K562 (cell line): ENCODE results near the gene MTPN. TPM values are rescaled to one million over a fixed set of nuclear protein-coding genes. Genes with fewer than 3 reads are reported as not detected.
A peak's percentile ranks its signal among the peaks of the same experiment; 100 is the strongest.

Experiments used
- ATAC-seq: fragments of 200-7000 bp; cut with Tn5 transposase; 3 replicates; pipeline ENCODE4 v1.9.1; 2020; ENCODE audit warnings: moderate library complexity
- BruUV-seq: library from RNA; stranded (reverse); fragments of 400-500 nt; replicated peaks from 2 replicates; lab custom pipeline; 2021; lab: Mats Ljungman, UMichigan
- CTCF ChIA-PET: fragments of 300-600 bp; formaldehyde crosslinking; extraction: SDS; loops from one replicate; lab custom pipeline; 2021; ENCODE audit warnings: low intra/inter-chr PET ratio; lab: Yijun Ruan, JAX
- POLR2A ChIA-PET: fragments of 300-600, 350-650 bp; sonication (Branson Sonifier 250); formaldehyde crosslinking; extraction: SDS; loops from one replicate; lab custom pipeline; 2021; ENCODE audit warnings: antibody characterized with exemption, inconsistent platforms; lab: Yijun Ruan, JAX
- DNase-seq, 4 experiments: peaks; one replicate each; pipeline versions ENCODE4 v3.0.0 to v3.0.0-alpha.2; 2011 to 2018; ENCODE audit warnings: low spot score in 3 of 4, mixed read lengths in 3 of 4; ENCODE audit errors: extremely low read depth in 1 of 4
- FAIRE-seq: peaks from 2 replicates; lab custom pipeline; 2011; peaks lifted over from hg19 to GRCh38; lab: Jason Lieb, UNC
- H2AFZ ChIP-seq: 2 replicates; pipeline ENCODE4 v1.6.0; 2011; ENCODE audit warnings: low read depth, low read length, control low read depth, inconsistent platforms
- H3K27ac ChIP-seq: fragments of 200-600 bp; 3 replicates; pipeline ENCODE4 v1.8.0; 2011; ENCODE audit warnings: low read depth, mild to moderate bottlenecking, control low read depth, inconsistent platforms, low read length, moderate library complexity, mixed read lengths; ENCODE audit errors: extremely low read depth
- H3K27me3 ChIP-seq, 2 experiments: fragments of 300-600 bp in 1 of 2; 2 replicates in 1 of 2; 3 replicates in 1 of 2; pipeline versions ENCODE4 v1.6.0 to v1.8.0; 2011; ENCODE audit warnings: inconsistent platforms in 2 of 2, low read length in 2 of 2, mild to moderate bottlenecking in 1 of 2, mixed read lengths in 1 of 2, moderate library complexity in 1 of 2; ENCODE audit not compliant: control insufficient read depth in 2 of 2, insufficient read depth in 2 of 2
- H3K36me3 ChIP-seq: fragments of 300-600 bp; 3 replicates; pipeline ENCODE4 v1.8.0; 2011; ENCODE audit warnings: mild to moderate bottlenecking, low read length, inconsistent platforms; ENCODE audit not compliant: control insufficient read depth, insufficient read depth
- H3K4me1 ChIP-seq, 2 experiments: fragments of 200-600 bp in 1 of 2; replicated peaks in 1 of 2; 2 replicates in 1 of 2; 3 replicates in 1 of 2; pipeline versions ENCODE4 v1.5.1 to v1.8.0; 2011; ENCODE audit warnings: inconsistent platforms in 2 of 2, low read length in 2 of 2, mild to moderate bottlenecking in 1 of 2, mixed read lengths in 1 of 2, moderate library complexity in 1 of 2; ENCODE audit not compliant: control insufficient read depth in 2 of 2, insufficient read depth in 2 of 2
- H3K4me2 ChIP-seq: 2 replicates; pipeline ENCODE4 v1.6.1; 2011; ENCODE audit warnings: low read length, control low read depth, inconsistent platforms, mixed read lengths; ENCODE audit not compliant: insufficient read depth
- H3K4me3 ChIP-seq: fragments of 200-600 bp; sonication (generic), shearing (Covaris generic); 2 replicates; pipeline ENCODE4 v1.5.1; 2016; ENCODE audit warnings: control low read depth, inconsistent platforms
- H3K79me2 ChIP-seq: fragments of 200-600 bp; 3 replicates; pipeline ENCODE4 v1.8.0; 2011; ENCODE audit warnings: low read length, inconsistent platforms; ENCODE audit not compliant: control insufficient read depth, insufficient read depth
- H3K9ac ChIP-seq, 2 experiments: 2 replicates each; pipeline versions ENCODE4 v1.6.0 to v1.6.1; 2011; ENCODE audit warnings: low read depth in 2 of 2, low read length in 2 of 2, control low read depth in 1 of 2, inconsistent platforms in 1 of 2, mild to moderate bottlenecking in 1 of 2, mixed read lengths in 1 of 2; ENCODE audit not compliant: insufficient read depth in 1 of 2
- H3K9me1 ChIP-seq: one replicate; pipeline ENCODE4 v1.6.0; 2011; ENCODE audit warnings: inconsistent platforms, mild to moderate bottlenecking, low read length, moderate library complexity; ENCODE audit not compliant: control insufficient read depth, insufficient read depth
- H3K9me3 ChIP-seq: replicated peaks from 2 replicates; pipeline ENCODE4 v1.5.1; 2011; ENCODE audit warnings: low read depth, low read length, inconsistent platforms; ENCODE audit not compliant: control insufficient read depth, insufficient read depth
- H4K20me1 ChIP-seq: replicated peaks from 2 replicates; pipeline ENCODE4 v1.6.1; 2011; ENCODE audit warnings: low read length, inconsistent platforms, mixed read lengths; ENCODE audit not compliant: control insufficient read depth, insufficient read depth
- DACH1 ChIP-seq: fragments of 450-650 bp; IDR thresholded peaks from 2 replicates; pipeline ENCODE4 v1.6.1; 2018; ENCODE audit not compliant: partially characterized antibody
- DIDO1 ChIP-seq: fragments of 450-650 bp; IDR thresholded peaks from 2 replicates; pipeline ENCODE4 v1.6.1; 2016; ENCODE audit warnings: low read depth, missing biosample characterization, missing genetic modification characterization
- DPF2 ChIP-seq: fragments of 450-650 bp; IDR thresholded peaks from 2 replicates; pipeline ENCODE4 v1.6.1; 2016
- KDM1A ChIP-seq, 2 experiments: fragments of 450-650 bp; IDR thresholded peaks; 2 replicates each; pipeline ENCODE4 v1.6.1; 2016; ENCODE audit warnings: mild to moderate bottlenecking in 2 of 2
- MEIS2 ChIP-seq: fragments of 450-650 bp; IDR thresholded peaks from 2 replicates; pipeline ENCODE4 v1.6.1; 2014; ENCODE audit warnings: mild to moderate bottlenecking; ENCODE audit not compliant: partially characterized antibody
- PML ChIP-seq: IDR thresholded peaks from 2 replicates; pipeline ENCODE4 v1.6.1; 2012; ENCODE audit warnings: low read length, inconsistent platforms
- RFX1 ChIP-seq: fragments of 450-650 bp; IDR thresholded peaks from 2 replicates; pipeline ENCODE4 v1.6.1; 2016; ENCODE audit warnings: mild to moderate bottlenecking, moderate library complexity
- SMARCE1 ChIP-seq: fragments of 450-650 bp; IDR thresholded peaks from 2 replicates; pipeline ENCODE4 v1.7.1; 2016; ENCODE audit warnings: mild to moderate bottlenecking
- TCF3 ChIP-seq: sonication (generic); formaldehyde crosslinking; IDR thresholded peaks from 2 replicates; pipeline ENCODE4 v1.4.0; 2020; ENCODE audit warnings: mild to moderate bottlenecking, missing genetic modification reagents
- ZNF124 ChIP-seq: sonication (generic); formaldehyde crosslinking; IDR thresholded peaks from 2 replicates; pipeline ENCODE4 v1.8.1; 2022; ENCODE audit warnings: missing genetic modification reagents
- ZNF316 ChIP-seq: fragments of 450-650 bp; IDR thresholded peaks from 2 replicates; pipeline ENCODE4 v1.6.1; 2016
- ZNF584 ChIP-seq: fragments of 200-800 bp; sonication (Bioruptor generic); IDR thresholded peaks from 2 replicates; pipeline ENCODE4 v1.6.1; 2016; ENCODE audit warnings: low read depth, mild to moderate bottlenecking, missing genetic modification characterization, missing compliant biosample characterization
- WGBS: fragments of 100-300 bp; shearing (Covaris generic); methylation state at CpG from one replicate; pipeline ENCODE4 v1.1.6; 2016; ENCODE audit warnings: low coverage, mixed read lengths; ENCODE audit not compliant: insufficient coverage; ENCODE audit errors: missing lambda C conversion rate; 5-methylcytosine and 5-hydroxymethylcytosine counted together
- in situ Hi-C: fragments of 300-500 bp; cut with MboI; formaldehyde crosslinking; loops from 4 replicates; pipeline ENCODE4 v1.15.0; 2018; ENCODE audit warnings: inconsistent platforms, mixed read lengths
- intact Hi-C: fragments of 100-400 bp; cut with micrococcal nuclease; formaldehyde crosslinking; loops from 2 replicates; pipeline ENCODE4 v1.14.2; 2022
- polyA plus RNA-seq, 8 experiments: library from polyadenylated mRNA; depleted of rRNA in 4 of 8; stranded (reverse) in 5 of 8; unstranded in 3 of 8; fragments of >200 nt; fragmentation: Nextera tagmentation in 2 of 8; fragmentation: Illumina TruSeq in 1 of 8; extraction: Ambion mirVana in 2 of 8; extraction: Trizol in 1 of 8; gene quantifications; 2 replicates each; pipeline versions ENCODE4 v1.2.1 to v1.2.3, GENCODE V29; 2011 to 2014; ENCODE audit warnings: inconsistent platforms in 1 of 8, missing spikeins in 1 of 8
- total RNA-seq, 7 experiments: library from RNA; depleted of rRNA in 6 of 7; stranded (reverse); fragments of >200 nt in 6 of 7; fragmentation: Illumina TruSeq in 2 of 7; extraction: Trizol in 2 of 7; gene quantifications; 2 replicates each; pipeline versions ENCODE4 v1.2.1 to v1.2.3, GENCODE V29; 2011 to 2021; ENCODE audit warnings: low replicate concordance in 1 of 7
- TF ChIP-seq, protein P1 (sequence below): fragments of 250-450 bp; sonication (Bioruptor Pico); IDR thresholded peaks from 2 replicates; pipeline ENCODE4 v1.4.0; 2020; ENCODE audit warnings: borderline replicate concordance
- TF ChIP-seq, protein P2 (sequence below): sonication (generic); formaldehyde crosslinking; IDR thresholded peaks from 2 replicates; pipeline ENCODE4 v1.9.0; 2022; ENCODE audit warnings: mild to moderate bottlenecking, missing genetic modification reagents
- TF ChIP-seq, protein P3 (sequence below): conservative IDR thresholded peaks from 2 replicates; pipeline ENCODE4 v1.6.1; 2011; ENCODE audit warnings: low read depth, mild to moderate bottlenecking, low read length; ENCODE audit not compliant: control insufficient read depth
- TF ChIP-seq, protein P4 (sequence below): fragments of 450-650 bp; IDR thresholded peaks from 2 replicates; pipeline ENCODE4 v1.6.1; 2017; ENCODE audit warnings: antibody characterized with exemption, mild to moderate bottlenecking

MTPN gene
- total and polyA plus RNA-seq, 9 of the 15 experiments (the other 6 are each of a cell fraction or from before 2014, with no cell fraction given) = 68.5 to 261 (median 156) TPM

DNA sequence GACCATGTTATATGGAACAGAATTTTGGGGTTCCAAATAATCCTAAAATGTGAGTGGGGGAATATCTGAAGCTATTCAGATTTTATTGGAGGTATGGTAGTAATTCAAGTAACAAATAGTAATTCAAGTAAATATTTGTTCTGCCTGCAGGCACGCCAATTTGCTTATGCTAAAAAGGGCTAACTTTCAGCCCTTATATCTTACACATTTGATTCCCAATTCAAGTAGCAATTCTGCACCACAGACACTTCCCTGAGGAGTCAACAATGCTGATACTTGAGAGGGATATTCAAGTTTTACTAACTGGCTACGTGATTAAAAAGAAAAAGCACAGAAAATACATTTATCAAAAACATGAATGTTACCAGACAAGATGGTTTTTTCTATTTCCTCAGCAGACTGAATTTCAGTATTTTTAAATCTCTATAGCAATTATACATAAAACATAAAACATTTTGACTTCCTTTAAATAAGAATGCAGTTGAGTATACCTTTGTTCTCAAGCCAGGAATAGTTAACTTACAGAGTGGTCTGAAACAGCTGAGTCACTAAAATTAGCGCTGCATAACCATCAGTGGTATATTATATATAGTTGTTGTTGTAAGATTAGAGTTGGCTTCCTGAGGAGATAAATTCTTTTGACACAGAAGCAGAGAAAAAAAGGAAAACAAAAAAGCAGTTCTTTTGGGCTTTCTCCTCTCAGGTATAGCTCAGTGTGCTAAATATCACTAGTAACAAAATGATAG, 33.9 kb downstream of the MTPN start:
- no peaks in the 10 kb centered on the region for H4K20me1 ChIP-seq
- no peak for TF ChIP-seq RFX1
- TF ChIP-seq ZNF584 (CRISPR knock-in tag) = no peak
- TF ChIP-seq DACH1 = peak; percentile 88
- peak; percentile 73 for TF ChIP-seq TCF3 (CRISPR knock-in tag)
- peak; percentile 90 for TF ChIP-seq SMARCE1
- TF ChIP-seq, protein P1, sequence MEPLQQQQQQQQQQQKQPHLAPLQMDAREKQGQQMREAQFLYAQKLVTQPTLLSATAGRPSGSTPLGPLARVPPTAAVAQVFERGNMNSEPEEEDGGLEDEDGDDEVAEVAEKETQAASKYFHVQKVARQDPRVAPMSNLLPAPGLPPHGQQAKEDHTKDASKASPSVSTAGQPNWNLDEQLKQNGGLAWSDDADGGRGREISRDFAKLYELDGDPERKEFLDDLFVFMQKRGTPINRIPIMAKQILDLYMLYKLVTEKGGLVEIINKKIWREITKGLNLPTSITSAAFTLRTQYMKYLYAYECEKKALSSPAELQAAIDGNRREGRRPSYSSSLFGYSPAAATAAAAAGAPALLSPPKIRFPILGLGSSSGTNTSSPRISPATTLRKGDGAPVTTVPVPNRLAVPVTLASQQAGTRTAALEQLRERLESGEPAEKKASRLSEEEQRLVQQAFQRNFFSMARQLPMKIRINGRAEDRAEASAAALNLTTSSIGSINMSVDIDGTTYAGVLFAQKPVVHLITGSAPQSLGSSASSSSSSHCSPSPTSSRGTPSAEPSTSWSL (CRISPR knock-in tag) = no peak
- TF ChIP-seq, protein P2, sequence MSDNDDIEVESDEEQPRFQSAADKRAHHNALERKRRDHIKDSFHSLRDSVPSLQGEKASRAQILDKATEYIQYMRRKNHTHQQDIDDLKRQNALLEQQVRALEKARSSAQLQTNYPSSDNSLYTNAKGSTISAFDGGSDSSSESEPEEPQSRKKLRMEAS = no peak
- peak; percentile 97 for TF ChIP-seq DPF2
- no peak for TF ChIP-seq DIDO1
- TF ChIP-seq MEIS2 = peak; percentile 97
- no peak for TF ChIP-seq ZNF124 (CRISPR knock-in tag)
- TF ChIP-seq, protein P3, sequence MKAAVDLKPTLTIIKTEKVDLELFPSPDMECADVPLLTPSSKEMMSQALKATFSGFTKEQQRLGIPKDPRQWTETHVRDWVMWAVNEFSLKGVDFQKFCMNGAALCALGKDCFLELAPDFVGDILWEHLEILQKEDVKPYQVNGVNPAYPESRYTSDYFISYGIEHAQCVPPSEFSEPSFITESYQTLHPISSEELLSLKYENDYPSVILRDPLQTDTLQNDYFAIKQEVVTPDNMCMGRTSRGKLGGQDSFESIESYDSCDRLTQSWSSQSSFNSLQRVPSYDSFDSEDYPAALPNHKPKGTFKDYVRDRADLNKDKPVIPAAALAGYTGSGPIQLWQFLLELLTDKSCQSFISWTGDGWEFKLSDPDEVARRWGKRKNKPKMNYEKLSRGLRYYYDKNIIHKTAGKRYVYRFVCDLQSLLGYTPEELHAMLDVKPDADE = no peak
- TF ChIP-seq, protein P4, sequence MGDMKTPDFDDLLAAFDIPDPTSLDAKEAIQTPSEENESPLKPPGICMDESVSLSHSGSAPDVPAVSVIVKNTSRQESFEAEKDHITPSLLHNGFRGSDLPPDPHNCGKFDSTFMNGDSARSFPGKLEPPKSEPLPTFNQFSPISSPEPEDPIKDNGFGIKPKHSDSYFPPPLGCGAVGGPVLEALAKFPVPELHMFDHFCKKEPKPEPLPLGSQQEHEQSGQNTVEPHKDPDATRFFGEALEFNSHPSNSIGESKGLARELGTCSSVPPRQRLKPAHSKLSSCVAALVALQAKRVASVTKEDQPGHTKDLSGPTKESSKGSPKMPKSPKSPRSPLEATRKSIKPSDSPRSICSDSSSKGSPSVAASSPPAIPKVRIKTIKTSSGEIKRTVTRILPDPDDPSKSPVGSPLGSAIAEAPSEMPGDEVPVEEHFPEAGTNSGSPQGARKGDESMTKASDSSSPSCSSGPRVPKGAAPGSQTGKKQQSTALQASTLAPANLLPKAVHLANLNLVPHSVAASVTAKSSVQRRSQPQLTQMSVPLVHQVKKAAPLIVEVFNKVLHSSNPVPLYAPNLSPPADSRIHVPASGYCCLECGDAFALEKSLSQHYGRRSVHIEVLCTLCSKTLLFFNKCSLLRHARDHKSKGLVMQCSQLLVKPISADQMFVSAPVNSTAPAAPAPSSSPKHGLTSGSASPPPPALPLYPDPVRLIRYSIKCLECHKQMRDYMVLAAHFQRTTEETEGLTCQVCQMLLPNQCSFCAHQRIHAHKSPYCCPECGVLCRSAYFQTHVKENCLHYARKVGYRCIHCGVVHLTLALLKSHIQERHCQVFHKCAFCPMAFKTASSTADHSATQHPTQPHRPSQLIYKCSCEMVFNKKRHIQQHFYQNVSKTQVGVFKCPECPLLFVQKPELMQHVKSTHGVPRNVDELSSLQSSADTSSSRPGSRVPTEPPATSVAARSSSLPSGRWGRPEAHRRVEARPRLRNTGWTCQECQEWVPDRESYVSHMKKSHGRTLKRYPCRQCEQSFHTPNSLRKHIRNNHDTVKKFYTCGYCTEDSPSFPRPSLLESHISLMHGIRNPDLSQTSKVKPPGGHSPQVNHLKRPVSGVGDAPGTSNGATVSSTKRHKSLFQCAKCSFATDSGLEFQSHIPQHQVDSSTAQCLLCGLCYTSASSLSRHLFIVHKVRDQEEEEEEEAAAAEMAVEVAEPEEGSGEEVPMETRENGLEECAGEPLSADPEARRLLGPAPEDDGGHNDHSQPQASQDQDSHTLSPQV = peak; percentile 91
- TF ChIP-seq KDM1A (IDR thresholded peaks at IDR 0.05) = peak; percentile 55 to 60
- peak; percentile 100 for TF ChIP-seq ZNF316
- peak; percentile 59; the same call in 1 of the 2 replicates for TF ChIP-seq PML

More for the DNA sequence above, 33.9 kb downstream of the MTPN start:
- Histone ChIP-seq H3K36me3 (peaks cover 51% of the 10 kb centered on the region), H3K79me2 (peaks cover 89% of the 10 kb centered on the region), H3K4me3 (no peak overlapping the region), H3K9me1 (no peaks in the 10 kb centered on the region), H3K9me3 (no peaks in the 10 kb centered on the region), H2AFZ (no peak overlapping the region), H3K27me3 (no peaks in the 10 kb centered on the region), H3K4me1 (peaks cover 22 to 70% of the 10 kb centered on the region in 2 experiments), H3K4me2 (peak overlapping the region; percentile 20; the same call in 1 of the 2 replicates), H3K9ac (peak overlapping the region in 1 of 2 experiments; percentile 54; a peak in 3 of 4 replicates), H3K27ac (peak overlapping the region; percentile 74)
- in situ Hi-C loops (no loop called here), intact Hi-C loops (loop anchor here (2.0 to 5.0 kb wide), 3 partner anchors 21 to 64 kb away; no protein-coding TSS in a partner anchor)
- peak in 2 of 4 experiments; percentile 59 to 82 for DNase-seq
- peak; percentile 71 for ATAC-seq
- ChIA-PET CTCF (interaction anchor here (0.6 kb wide), 1 partner anchor 10 kb away, joined by 3 read pairs; no protein-coding TSS in a partner anchor), POLR2A (interaction anchor here (0.5 to 5.9 kb wide), 6 partner anchors 9 to 39 kb away, joined by 3 to 45 read pairs (median 4); no protein-coding TSS in a partner anchor)
- 21% methylated on average over 3 of the region's 3 CpGs for WGBS
- no TSS peak for BruUV-seq
- no peak for FAIRE-seq
